RWPE1 (cell line): ENCODE measurements around the gene TERT.

Experiments used
- CTCF ChIA-PET: fragments of 350-600 bp; sonication (Branson Sonifier 250); formaldehyde crosslinking; extraction: SDS; loops from one replicate; lab custom pipeline; 2021; lab: Yijun Ruan, JAX
- POLR2A ChIA-PET: fragments of 400-600 bp; formaldehyde crosslinking; extraction: SDS; loops from one replicate; lab custom pipeline; 2020; ENCODE audit warnings: antibody characterized with exemption; ENCODE audit not compliant: low non-redundant PET; lab: Yijun Ruan, JAX
- DNase-seq: peaks from one replicate; pipeline ENCODE4 v3.0.0; 2012; ENCODE audit warnings: low spot score
- H3K27ac ChIP-seq: fragments of 450-650 bp; 2 replicates; pipeline ENCODE4 v1.5.1; 2017
- CTCF ChIP-seq: fragments of 450-650 bp; conservative IDR thresholded peaks from 2 replicates; pipeline ENCODE4 v1.5.1; 2017; ENCODE audit warnings: low read depth, mild to moderate bottlenecking

TERT gene

GRCh38 chr5:1249366-1250280 is 45.2 kb downstream of the TERT start:
- no peak for DNase-seq
- H3K27ac ChIP-seq, result no peak overlapping the region
- ChIA-PET POLR2A (no interaction called here), CTCF (no interaction called here)
- TF ChIP-seq CTCF, result no peak

- H3K27ac ChIP-seq, result no peak overlapping the region
- no peak for TF ChIP-seq CTCF
- POLR2A ChIA-PET, result no interaction called here
- CTCF ChIA-PET, result no interaction called here
- no peak for DNase-seq
Observed at GRCh38 chr5:1247811-1248210, 47.1 kb downstream of the TERT start.

GRCh38 chr5:1246711-1247431 is 48.0 kb downstream of the TERT start:
- peak; percentile 46 for DNase-seq
- ChIA-PET POLR2A (no interaction called here), CTCF (interaction anchor here (0.6 to 1.1 kb wide), 2 partner anchors 9 to 38 kb away, joined by 3 to 4 read pairs; no protein-coding TSS in a partner anchor)
- no peak overlapping the region for H3K27ac ChIP-seq
- no peak for TF ChIP-seq CTCF

- DNase-seq, result no peak
- ChIA-PET POLR2A (no interaction called here), CTCF (interaction anchor here (0.6 to 1.1 kb wide), 6 partner anchors 8 to 152 kb away, joined by 3 to 4 read pairs (median 4); no protein-coding TSS in a partner anchor)
- H3K27ac ChIP-seq, result no peak overlapping the region
- TF ChIP-seq CTCF, result no peak
Observed at GRCh38 chr5:1245905-1246576, 48.8 kb downstream of the TERT start.

- DNase-seq, result peak; percentile 19
- no peak overlapping the region for H3K27ac ChIP-seq
- ChIA-PET POLR2A (no interaction called here), CTCF (interaction anchor here (0.9 to 1.0 kb wide), 2 partner anchors 36 to 71 kb away, joined by 4 read pairs; no protein-coding TSS in a partner anchor)
- no peak for TF ChIP-seq CTCF
Observed at GRCh38 chr5:1244976-1245375, 49.9 kb downstream of the TERT start.

GRCh38 chr5:1244255-1244654 is 50.6 kb downstream of the TERT start:
- H3K27ac ChIP-seq, result no peak overlapping the region
- POLR2A ChIA-PET, result no interaction called here
- CTCF ChIA-PET, result no interaction called here
- TF ChIP-seq CTCF, result no peak
- DNase-seq, result no peak
